CD4-positive, alpha-beta T cell treated with Interleukin-15 for 4 hours (primary cell): ENCODE results near the gene RPS6KA5.

Experiments used
- DNase-seq: peaks from one replicate; pipeline ENCODE4 v3.0.0-alpha.2; 2020; ENCODE audit warnings: low spot score

RPS6KA5 gene

DNA sequence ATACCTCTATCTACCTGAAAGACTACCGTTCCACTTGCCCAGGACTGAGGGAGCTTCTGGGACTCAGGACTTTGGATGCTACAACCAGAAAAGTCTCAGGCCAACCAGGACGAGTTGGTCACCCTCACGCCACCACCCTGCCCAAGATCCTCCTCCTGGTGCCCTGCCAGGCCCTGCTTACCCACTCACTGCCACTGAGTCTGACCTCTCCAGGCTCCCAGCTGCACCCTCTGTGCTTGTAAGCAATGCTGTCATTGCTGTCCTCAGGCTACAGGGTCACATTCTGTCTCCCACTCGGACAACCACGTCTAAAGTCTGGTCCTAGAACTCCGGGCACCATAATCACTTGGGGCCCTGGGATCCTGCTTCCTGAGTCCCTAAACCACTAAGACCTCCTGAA is 253.4 kb downstream of the RPS6KA5 start:
- DNase-seq = no peak

DNA sequence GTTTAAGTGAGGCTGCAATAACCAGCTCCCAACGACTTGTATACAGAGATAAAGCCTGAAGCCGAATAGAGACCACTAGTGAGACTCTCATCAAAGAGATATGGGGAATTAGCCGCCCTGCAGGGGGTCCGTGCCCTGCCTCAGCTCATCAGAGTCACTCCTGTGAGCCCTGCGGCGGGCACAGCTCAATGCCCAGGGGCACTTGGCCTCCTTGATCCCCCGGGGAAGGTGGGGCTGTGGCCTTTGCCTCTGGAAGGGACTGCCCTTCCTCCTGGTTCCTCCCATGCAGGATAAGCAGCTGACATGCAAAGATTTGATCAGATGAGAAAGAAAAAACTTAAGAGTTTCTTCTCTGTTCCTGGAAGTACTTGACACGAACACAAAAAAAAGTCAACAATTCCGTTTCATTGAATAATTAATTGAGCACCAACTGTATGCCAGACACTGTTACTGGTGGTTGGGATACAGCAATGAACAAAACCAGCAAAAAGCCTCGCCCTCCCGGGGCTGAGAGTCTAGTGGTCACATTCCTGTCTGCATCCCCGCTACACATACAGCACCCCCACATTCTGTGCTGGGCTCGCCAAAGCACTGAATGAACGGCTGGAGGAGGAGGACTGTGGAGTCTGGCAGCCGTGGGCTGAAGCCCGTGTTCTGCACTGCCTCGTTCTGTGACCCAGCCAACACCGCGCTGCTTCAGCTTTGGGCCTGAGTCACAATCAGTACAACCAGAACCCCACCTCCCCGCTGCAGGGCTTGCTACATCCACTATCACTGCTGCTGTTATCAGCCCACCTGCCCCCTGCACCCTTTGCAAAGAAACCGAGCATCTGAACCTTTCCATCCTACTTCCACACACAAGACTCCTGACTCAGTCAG is 254.5 kb downstream of the RPS6KA5 start:
- no peak for DNase-seq

DNA sequence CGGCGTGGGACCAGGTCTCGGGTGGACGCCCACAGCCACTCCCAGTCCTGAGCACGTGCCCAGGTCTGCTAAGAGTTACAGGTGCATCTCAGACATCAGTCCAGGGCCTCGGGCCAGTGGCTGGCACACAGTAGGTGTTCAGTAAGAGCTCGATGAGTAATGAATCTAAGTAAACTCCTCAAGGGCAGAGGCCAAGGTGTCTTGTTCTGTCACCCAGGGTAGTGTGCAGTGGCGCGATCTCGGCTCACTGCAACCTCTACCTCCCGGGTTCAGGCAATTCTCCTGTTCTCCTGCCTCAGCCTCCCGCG is 255.4 kb downstream of the RPS6KA5 start:
- DNase-seq = no peak

DNA sequence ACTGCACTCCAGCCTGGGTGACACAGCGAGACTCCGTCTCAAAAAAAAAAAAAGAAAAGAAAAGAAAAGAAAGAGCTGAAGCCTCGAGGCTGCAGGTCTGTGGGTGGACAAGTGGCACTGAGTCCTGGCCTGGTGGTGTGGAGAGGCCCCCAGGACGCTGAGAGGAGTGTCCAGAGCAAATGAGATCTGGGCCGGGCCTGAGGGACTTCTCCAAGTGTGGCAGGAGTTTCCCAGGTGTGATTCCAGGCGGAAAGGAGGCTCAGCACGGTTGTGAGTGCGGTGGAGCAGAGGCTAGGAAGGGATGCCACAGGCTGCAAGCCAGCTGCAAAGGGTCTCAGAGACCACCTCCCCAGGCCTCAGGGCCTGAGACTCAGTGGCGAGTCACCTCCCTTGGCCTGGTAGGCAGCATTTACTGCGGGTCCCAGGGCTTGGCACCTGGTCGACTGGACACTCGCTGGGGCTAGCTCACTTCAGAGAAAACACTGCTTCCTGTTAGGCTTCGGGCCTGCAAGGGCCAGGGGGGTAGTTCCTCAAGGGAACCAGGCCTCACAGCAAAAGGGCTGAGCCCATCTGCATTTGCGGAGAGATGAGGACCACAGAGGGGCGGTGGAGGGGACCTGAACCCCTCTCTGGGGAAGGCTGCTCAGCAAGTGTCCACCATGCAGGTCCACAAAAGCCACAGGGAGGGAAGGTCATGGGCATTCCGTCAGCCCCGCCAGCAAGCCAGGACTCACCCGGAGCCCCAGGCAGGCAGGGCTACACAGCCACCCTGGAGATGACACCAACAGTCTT is 256.0 kb downstream of the RPS6KA5 start:
- no peak for DNase-seq

DNA sequence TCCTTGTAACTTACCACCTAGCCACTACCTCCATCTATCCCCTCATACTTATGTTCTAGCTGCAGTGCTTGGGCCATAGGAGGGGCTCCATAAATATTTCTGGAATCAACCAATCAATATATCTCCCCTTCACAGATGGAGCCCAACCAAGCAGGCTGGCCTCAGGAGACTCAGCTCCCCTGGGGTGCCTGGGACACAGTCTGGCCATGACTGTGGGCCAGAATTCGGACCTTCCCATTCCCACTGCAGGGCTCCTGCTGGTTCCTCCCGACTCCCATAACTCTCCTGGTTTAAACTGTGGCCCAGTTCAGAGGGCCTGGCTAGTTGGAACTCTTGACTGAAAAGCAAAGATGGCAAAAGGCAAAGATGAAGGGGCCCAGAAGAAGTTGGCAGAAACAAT is 257.2 kb downstream of the RPS6KA5 start:
- no peak for DNase-seq

DNA sequence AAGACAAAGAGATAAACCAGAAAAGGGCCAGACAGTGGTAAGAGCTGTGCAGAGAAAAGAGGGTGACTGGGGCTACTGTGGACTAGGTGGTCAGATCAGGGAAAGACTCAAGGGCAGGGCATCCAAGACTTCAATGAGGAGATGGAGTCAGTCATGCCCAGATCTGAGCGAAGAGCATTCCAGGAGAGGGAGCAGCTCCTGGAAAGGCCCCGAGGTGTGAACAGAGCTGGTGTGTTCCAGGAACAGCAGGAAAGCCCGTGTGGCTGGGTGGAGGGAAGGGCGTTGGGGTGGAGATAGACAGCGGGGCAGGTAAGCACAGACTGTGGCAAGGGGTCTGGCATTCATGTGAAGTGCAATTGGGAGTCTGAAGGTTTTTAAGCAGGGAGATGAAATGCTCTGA is 261.0 kb downstream of the RPS6KA5 start:
- DNase-seq = no peak

DNA sequence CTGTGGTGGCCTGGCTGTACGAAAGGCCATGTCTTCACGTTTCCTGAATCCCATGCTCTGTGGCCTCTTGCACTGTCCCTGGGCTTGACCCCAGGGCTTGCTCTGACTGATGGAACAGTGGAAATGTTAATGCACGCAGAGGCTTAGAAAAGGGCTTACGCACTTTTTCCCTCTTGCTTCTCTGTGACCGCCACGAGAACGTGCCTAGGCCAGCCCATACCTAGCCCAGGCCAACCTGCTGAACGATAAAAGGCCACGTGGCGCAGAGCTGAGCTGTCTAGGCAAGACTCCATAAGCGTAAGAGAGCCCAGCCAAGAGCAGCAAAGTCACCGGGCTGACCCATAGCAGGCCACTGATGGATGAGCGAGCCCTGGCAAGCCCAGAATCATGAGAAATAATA is 262.5 kb downstream of the RPS6KA5 start:
- DNase-seq = no peak
